ENCODE measurements around the gene GPR107.

Gene GPR107

GRCh38 chr9:130139251-130139650 is 85.5 kb downstream of the GPR107 start:
- no peak for DNase-seq

- peak; percentile 30 to 52 for DNase-seq
These were observed 87.0 kb downstream of the GPR107 start for GRCh38 chr9:130140706-130141105.

GRCh38 chr9:130142056-130142455 is 88.3 kb downstream of the GPR107 start:
- DNase-seq, result no peak

- DNase-seq, result no peak
These were observed 88.9 kb downstream of the GPR107 start for GRCh38 chr9:130142641-130143040.

GRCh38 chr9:130143279-130143893 is 89.7 kb downstream of the GPR107 start:
- DNase-seq, result no peak

GRCh38 chr9:130143958-130144366 is 90.3 kb downstream of the GPR107 start:
- DNase-seq, result no peak

- no peak for DNase-seq
These were observed 91.0 kb downstream of the GPR107 start for GRCh38 chr9:130144703-130145102.

GRCh38 chr9:130145658-130146057 is 92.0 kb downstream of the GPR107 start:
- DNase-seq, result no peak

GRCh38 chr9:130147198-130147597 is 93.5 kb downstream of the GPR107 start:
- DNase-seq, result no peak

GRCh38 chr9:130147910-130148309 is 94.2 kb downstream of the GPR107 start:
- no peak for DNase-seq

- DNase-seq, result no peak
These were observed 95.3 kb downstream of the GPR107 start for GRCh38 chr9:130149031-130149430.

GRCh38 chr9:130149654-130150286 is 96.1 kb downstream of the GPR107 start:
- DNase-seq, result no peak

GRCh38 chr9:130150779-130151382 is 97.2 kb downstream of the GPR107 start:
- DNase-seq, result no peak

- no peak for DNase-seq
These were observed 101.1 kb downstream of the GPR107 start for GRCh38 chr9:130154816-130155215.

GRCh38 chr9:130155647-130156046 is 101.9 kb downstream of the GPR107 start:
- DNase-seq, result no peak

- no peak for DNase-seq
These were observed 103.0 kb downstream of the GPR107 start for GRCh38 chr9:130156672-130157071.

- no peak for DNase-seq
These were observed 103.4 kb downstream of the GPR107 start for GRCh38 chr9:130157079-130157478.

- DNase-seq, result no peak
These were observed 104.3 kb downstream of the GPR107 start for GRCh38 chr9:130158001-130158400.

- DNase-seq, result no peak
These were observed 105.4 kb downstream of the GPR107 start for GRCh38 chr9:130159057-130159456.

- DNase-seq, result no peak
These were observed 106.4 kb downstream of the GPR107 start for GRCh38 chr9:130159915-130160670.

- DNase-seq, result no peak
These were observed 107.3 kb downstream of the GPR107 start for GRCh38 chr9:130160862-130161470.

GRCh38 chr9:130165579-130165978 is 111.9 kb downstream of the GPR107 start:
- DNase-seq, result no peak

- DNase-seq, result no peak
These were observed 112.7 kb downstream of the GPR107 start for GRCh38 chr9:130166399-130166798.
